ENCODE data around the gene CD274.

The CD274 gene

GRCh38 chr9:5516453-5517220 is 66.3 kb downstream of the CD274 start:
- H3K4me3 ChIP-seq (ENCODE audit: low read depth, low read length), result peak overlapping the region; percentile 20
- DNase-seq (ENCODE audit: low read depth), result peak; percentile 73
- TF ChIP-seq CTCF (IDR thresholded peaks at IDR 0.05; ENCODE audit: insufficient read depth, low read depth, low read length, missing control alignments), result no peak

GRCh38 chr9:5518171-5518936 is 68.0 kb downstream of the CD274 start:
- TF ChIP-seq CTCF (IDR thresholded peaks at IDR 0.05; ENCODE audit: insufficient read depth, low read depth, low read length, missing control alignments), result no peak
- H3K4me3 ChIP-seq (ENCODE audit: low read depth, low read length), result peak overlapping the region; percentile 20
- peak; percentile 62 for DNase-seq (ENCODE audit: low read depth)

- peak overlapping the region; percentile 20 for H3K4me3 ChIP-seq (ENCODE audit: low read depth, low read length)
- DNase-seq (ENCODE audit: low read depth), result no peak
- TF ChIP-seq CTCF (IDR thresholded peaks at IDR 0.05; ENCODE audit: insufficient read depth, low read depth, low read length, missing control alignments), result no peak
Observed at GRCh38 chr9:5518937-5519319, 68.6 kb downstream of the CD274 start.
